ENCODE measurements around the gene MSS51.
"Not testable (repeated sequence)": the region's sequence is repeated elsewhere in the genome, so short reads cannot be mapped to it uniquely, and the experiment has no call there.

MSS51 gene

DNA sequence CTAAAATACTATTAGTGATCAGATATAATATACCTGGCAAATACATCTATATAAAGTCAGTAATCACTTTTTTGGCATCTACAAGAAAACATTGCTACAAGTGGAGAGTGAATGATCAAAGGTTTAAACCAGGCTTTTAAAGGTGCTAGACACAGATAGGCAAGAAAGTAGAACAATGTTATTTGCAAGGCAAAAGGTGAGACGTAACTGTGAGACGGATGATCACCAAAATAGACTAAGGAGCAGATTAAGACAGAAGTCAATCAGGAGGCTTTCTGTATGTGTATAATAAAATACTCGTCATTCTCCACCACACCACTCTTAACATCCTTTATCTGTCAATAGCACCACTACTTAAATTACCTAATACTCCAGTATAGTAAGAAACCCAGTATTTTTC, 27.8 kb downstream of the MSS51 start:
- H3K27ac ChIP-seq: no peak overlapping the region

DNA sequence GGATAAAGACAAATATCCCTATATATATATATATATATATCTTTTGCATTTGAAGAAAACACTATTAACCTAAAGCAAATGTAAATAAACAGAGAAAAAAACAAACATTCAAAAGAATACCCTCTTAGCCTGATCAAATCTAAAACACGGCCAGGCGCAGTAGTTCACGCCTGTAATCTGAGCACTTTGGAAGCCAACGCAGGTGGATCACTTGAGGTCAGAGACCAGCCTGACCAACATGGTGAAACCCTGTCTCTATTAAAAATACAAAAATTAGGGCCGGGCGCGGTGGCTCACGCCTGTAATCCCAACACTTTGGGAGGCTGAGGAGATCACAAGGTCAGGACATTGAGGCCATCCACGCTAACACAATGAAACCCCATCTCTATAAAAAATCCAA, 28.7 kb downstream of the MSS51 start:
- no peak overlapping the region for H3K27ac ChIP-seq
- TF ChIP-seq, protein P1, sequence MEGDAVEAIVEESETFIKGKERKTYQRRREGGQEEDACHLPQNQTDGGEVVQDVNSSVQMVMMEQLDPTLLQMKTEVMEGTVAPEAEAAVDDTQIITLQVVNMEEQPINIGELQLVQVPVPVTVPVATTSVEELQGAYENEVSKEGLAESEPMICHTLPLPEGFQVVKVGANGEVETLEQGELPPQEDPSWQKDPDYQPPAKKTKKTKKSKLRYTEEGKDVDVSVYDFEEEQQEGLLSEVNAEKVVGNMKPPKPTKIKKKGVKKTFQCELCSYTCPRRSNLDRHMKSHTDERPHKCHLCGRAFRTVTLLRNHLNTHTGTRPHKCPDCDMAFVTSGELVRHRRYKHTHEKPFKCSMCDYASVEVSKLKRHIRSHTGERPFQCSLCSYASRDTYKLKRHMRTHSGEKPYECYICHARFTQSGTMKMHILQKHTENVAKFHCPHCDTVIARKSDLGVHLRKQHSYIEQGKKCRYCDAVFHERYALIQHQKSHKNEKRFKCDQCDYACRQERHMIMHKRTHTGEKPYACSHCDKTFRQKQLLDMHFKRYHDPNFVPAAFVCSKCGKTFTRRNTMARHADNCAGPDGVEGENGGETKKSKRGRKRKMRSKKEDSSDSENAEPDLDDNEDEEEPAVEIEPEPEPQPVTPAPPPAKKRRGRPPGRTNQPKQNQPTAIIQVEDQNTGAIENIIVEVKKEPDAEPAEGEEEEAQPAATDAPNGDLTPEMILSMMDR (conservative IDR thresholded peaks at IDR 0.05): no peak
- TF ChIP-seq ZFX (IDR thresholded peaks at IDR 0.05): no peak

More for the DNA sequence above, 27.8 kb downstream of the MSS51 start:
- TF ChIP-seq, protein P1 (conservative IDR thresholded peaks at IDR 0.05): no peak
- no peak for TF ChIP-seq ZFX (IDR thresholded peaks at IDR 0.05)

GRCh38 chr10:73401636-73402035, 31.7 kb downstream of the MSS51 start:
- TF ChIP-seq ZFX (IDR thresholded peaks at IDR 0.05): no peak
- TF ChIP-seq, protein P1 (conservative IDR thresholded peaks at IDR 0.05): no peak
- no peak overlapping the region for H3K27ac ChIP-seq

GRCh38 chr10:73399063-73399462, 34.3 kb downstream of the MSS51 start:
- no peak for TF ChIP-seq ZFX (IDR thresholded peaks at IDR 0.05)
- TF ChIP-seq, protein P1 (conservative IDR thresholded peaks at IDR 0.05): no peak
- H3K27ac ChIP-seq: no peak overlapping the region

DNA sequence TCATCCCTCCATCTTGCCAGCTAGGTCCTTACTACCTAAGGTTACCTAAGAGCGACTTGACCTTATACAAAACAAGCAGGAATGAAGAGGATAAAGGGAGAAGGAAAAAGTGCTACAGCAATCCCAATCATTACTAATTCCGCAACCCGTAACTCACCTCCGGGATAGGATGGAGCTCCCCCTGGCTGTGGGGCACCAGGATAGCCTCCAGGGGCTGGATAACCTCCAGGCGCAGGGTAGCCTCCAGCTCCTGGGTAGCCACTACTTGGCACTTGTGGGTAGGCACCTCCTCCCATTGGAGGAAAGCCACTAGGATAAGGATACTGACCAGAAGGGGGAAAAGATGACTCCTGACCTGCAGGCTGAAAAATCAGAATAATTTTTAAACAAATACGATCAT, 35.3 kb downstream of the MSS51 start:
- H3K27ac ChIP-seq: no peak overlapping the region
- TF ChIP-seq, protein P1 (conservative IDR thresholded peaks at IDR 0.05): peak; percentile 37
- TF ChIP-seq ZFX (IDR thresholded peaks at IDR 0.05): no peak

DNA sequence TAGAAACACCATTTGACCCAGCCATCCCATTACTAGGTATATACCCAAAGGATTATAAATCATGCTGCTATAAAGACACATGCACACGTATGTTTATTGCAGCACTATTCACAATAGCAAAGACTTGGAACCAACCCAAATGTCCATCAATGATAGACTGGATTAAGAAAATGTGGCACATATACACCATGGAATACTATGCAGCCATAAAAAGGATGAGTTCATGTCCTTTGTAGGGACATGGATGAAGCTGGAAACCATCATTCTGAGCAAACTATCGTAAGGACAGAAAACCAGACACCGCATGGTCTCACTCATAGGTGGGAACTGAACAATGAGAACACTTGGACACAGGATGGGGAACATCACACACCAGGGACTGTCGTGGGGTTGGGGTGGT, 39.0 kb downstream of the MSS51 start:
- not testable (repeated sequence) for H3K27ac ChIP-seq

DNA sequence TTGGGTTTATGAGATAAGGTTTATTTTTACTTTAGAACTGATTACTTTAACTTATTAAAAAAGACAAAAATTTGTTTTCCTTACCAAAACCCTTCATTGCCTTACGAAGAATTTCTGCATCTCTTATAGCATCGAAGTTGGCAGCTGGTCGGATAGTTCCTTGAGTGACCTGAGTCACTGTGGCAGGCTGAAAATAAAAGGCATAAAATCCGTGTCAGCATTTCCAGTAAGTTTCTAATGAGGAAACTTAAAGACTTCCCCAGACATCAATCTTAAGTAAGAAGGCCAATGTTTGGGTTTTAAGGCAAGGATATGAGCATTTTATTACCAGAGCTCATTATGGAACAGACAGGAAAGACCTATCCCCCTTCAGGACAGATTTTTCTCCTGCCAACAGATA, 45.1 kb downstream of the MSS51 start:
- TF ChIP-seq, protein P1 (conservative IDR thresholded peaks at IDR 0.05): no peak
- TF ChIP-seq ZFX (IDR thresholded peaks at IDR 0.05): no peak
- no peak overlapping the region for H3K27ac ChIP-seq

- no peak overlapping the region for H3K27ac ChIP-seq
- TF ChIP-seq ZFX (IDR thresholded peaks at IDR 0.05): no peak
- TF ChIP-seq, protein P1 (conservative IDR thresholded peaks at IDR 0.05): no peak
These were observed 46.8 kb downstream of the MSS51 start for GRCh38 chr10:73386583-73386982.
